VCaP (cell line): ENCODE data around the gene TBC1D1.

Source experiments
- H3K27ac ChIP-seq: fragments of 450-650 bp; 2 replicates; pipeline ENCODE4 v1.5.1; 2017
- TF ChIP-seq, protein P1 (sequence below): fragments of 450-650 bp; conservative IDR thresholded peaks from 2 replicates; pipeline ENCODE4 v1.5.1; 2017; ENCODE audit warnings: mild to moderate bottlenecking, moderate library complexity

TBC1D1 gene

DNA sequence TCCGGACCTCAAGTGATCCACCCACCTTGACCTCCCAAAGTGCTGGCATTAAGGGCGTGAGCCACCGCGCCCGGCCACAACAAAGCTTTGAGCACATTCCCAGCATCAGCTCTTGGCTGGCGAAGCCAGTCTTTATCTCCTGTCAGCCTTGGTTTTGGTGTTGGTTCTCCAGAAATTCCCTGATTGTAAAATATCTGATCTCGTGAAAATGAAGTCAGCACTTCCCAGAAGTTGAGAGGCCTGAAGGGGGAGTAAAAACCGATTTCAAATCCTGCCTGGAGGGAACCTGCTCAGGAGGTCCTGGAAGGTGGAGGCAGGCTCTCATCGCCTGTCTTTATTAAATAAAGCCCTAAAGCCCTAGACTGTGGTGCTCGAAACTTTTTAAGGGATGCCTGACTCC, 102.9 kb downstream of the TBC1D1 start:
- TF ChIP-seq, protein P1, sequence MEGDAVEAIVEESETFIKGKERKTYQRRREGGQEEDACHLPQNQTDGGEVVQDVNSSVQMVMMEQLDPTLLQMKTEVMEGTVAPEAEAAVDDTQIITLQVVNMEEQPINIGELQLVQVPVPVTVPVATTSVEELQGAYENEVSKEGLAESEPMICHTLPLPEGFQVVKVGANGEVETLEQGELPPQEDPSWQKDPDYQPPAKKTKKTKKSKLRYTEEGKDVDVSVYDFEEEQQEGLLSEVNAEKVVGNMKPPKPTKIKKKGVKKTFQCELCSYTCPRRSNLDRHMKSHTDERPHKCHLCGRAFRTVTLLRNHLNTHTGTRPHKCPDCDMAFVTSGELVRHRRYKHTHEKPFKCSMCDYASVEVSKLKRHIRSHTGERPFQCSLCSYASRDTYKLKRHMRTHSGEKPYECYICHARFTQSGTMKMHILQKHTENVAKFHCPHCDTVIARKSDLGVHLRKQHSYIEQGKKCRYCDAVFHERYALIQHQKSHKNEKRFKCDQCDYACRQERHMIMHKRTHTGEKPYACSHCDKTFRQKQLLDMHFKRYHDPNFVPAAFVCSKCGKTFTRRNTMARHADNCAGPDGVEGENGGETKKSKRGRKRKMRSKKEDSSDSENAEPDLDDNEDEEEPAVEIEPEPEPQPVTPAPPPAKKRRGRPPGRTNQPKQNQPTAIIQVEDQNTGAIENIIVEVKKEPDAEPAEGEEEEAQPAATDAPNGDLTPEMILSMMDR = no peak

GRCh38 chr4:37994569-37994968, 103.7 kb downstream of the TBC1D1 start:
- TF ChIP-seq, protein P1 = no peak
- H3K27ac ChIP-seq = no peak overlapping the region

More for the DNA sequence above, 102.9 kb downstream of the TBC1D1 start:
- no peak overlapping the region for H3K27ac ChIP-seq

DNA sequence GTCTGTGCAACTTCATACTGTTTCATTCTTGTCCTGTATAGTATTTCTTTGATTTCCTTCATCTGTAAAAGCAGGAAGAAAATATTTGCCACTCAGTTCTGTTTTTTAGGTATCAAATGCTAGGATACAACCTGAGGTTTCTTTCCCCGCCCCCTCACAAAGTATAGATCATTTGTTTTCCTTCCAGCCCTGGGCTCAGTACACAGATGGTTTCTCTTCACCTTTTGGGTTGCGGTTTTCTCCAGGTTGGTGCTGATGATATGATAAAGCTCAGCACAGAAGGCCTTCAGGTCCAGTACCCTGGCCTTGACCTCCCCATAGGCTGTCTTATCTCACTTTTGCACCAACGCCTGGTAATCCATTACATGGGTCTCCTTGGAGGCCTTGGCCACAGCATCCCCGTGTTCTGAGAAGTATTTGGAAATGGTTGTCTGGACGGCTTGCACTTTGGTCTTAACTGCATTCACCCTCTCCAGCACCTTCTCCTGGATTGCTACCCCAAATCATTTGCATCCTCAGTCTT, 104.5 kb downstream of the TBC1D1 start:
- no peak overlapping the region for H3K27ac ChIP-seq
- TF ChIP-seq, protein P1 = no peak

- TF ChIP-seq, protein P1 = no peak
- no peak overlapping the region for H3K27ac ChIP-seq
Observed at GRCh38 chr4:37995981-37996775, 105.3 kb downstream of the TBC1D1 start.

GRCh38 chr4:37998226-37998625, 107.3 kb downstream of the TBC1D1 start:
- H3K27ac ChIP-seq = no peak overlapping the region
- TF ChIP-seq, protein P1 = no peak

- TF ChIP-seq, protein P1 = no peak
- H3K27ac ChIP-seq = peak overlapping the region; percentile 34; the same call in 1 of the 2 replicates
Observed at GRCh38 chr4:37999000-37999716, 108.3 kb downstream of the TBC1D1 start.

DNA sequence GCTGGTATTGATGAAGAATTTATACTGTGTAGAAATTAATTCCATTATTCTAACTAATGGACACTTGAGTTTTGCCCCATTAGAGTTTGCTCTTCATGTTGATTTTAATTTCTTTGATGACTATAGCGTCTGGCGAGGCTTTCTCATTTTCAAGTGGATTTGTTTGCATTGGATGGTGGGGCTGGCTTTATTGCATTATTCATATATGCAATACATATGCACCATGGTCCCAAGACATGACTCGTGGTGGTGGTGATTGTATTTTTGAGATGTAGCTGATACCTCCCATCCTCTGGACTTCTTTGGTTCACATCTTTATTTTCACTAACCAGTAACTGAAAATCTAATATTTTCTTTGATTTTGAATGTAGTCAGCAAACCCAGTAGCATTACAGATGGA, 109.1 kb downstream of the TBC1D1 start:
- TF ChIP-seq, protein P1 = no peak
- peak overlapping the region; percentile 34; the same call in 1 of the 2 replicates for H3K27ac ChIP-seq
